LNCAP (cell line): Measurements from ENCODE around the gene PDE9A.

Experiments used
- CTCF ChIP-seq: fragments of 450-650 bp; IDR thresholded peaks from 2 replicates; pipeline ENCODE4 v1.5.1; 2017; ENCODE audit warnings: mild to moderate bottlenecking

Gene PDE9A

GRCh38 chr21:42734323-42734971 lies 81.0 kb downstream of the PDE9A start:
- no peak for TF ChIP-seq CTCF

GRCh38 chr21:42735061-42735460 lies 81.6 kb downstream of the PDE9A start:
- TF ChIP-seq CTCF, result no peak

GRCh38 chr21:42735944-42736343 lies 82.5 kb downstream of the PDE9A start:
- no peak for TF ChIP-seq CTCF

GRCh38 chr21:42736646-42737350 lies 83.4 kb downstream of the PDE9A start:
- TF ChIP-seq CTCF, result no peak

GRCh38 chr21:42737951-42738590 lies 84.7 kb downstream of the PDE9A start:
- no peak for TF ChIP-seq CTCF

- TF ChIP-seq CTCF, result no peak
These were observed 85.9 kb downstream of the PDE9A start for GRCh38 chr21:42739061-42739931.

- no peak for TF ChIP-seq CTCF
These were observed 87.0 kb downstream of the PDE9A start for GRCh38 chr21:42740405-42740909.
